Calu3 (cell line): ENCODE data around the gene TRIM44. TPM values are rescaled to one million over a fixed set of nuclear protein-coding genes. Genes with fewer than 3 reads are reported as not detected.

ENCODE experiments used
- BruUV-seq: library from RNA; stranded (reverse); fragments of 400-500 nt; replicated peaks from 2 replicates; lab custom pipeline; 2021; lab: Mats Ljungman, UMichigan
- CTCF ChIA-PET: fragments of 300-600 bp; sonication (Branson Sonifier 250); formaldehyde crosslinking; loops from one replicate; lab custom pipeline; 2022; ENCODE audit warnings: antibody characterized with exemption; lab: Charles Lee
- DNase-seq: peaks from one replicate; pipeline ENCODE4 v3.0.0; 2022
- H3K27ac Mint-ChIP-seq: one replicate; pipeline ENCODE4 v1.8.0; 2022; ENCODE audit warnings: mixed read lengths; ENCODE audit not compliant: unreplicated experiment
- H3K27me3 Mint-ChIP-seq: one replicate; pipeline ENCODE4 v1.8.0; 2022; ENCODE audit warnings: mixed read lengths; ENCODE audit not compliant: unreplicated experiment
- H3K36me3 Mint-ChIP-seq: one replicate; pipeline ENCODE4 v1.8.0; 2022; ENCODE audit warnings: mild to moderate bottlenecking, moderate library complexity, mixed read lengths; ENCODE audit not compliant: insufficient read depth, unreplicated experiment
- H3K4me1 Mint-ChIP-seq: one replicate; pipeline ENCODE4 v1.8.0; 2022; ENCODE audit warnings: mild to moderate bottlenecking, low read depth, mixed read lengths; ENCODE audit not compliant: unreplicated experiment
- H3K4me3 Mint-ChIP-seq: one replicate; pipeline ENCODE4 v1.8.0; 2022; ENCODE audit warnings: mild to moderate bottlenecking, low read depth, moderate library complexity, mixed read lengths; ENCODE audit not compliant: unreplicated experiment
- H3K9me3 Mint-ChIP-seq: one replicate; pipeline ENCODE4 v1.8.0; 2022; ENCODE audit warnings: low read depth, mixed read lengths; ENCODE audit not compliant: unreplicated experiment
- CTCF ChIP-seq: fragments of 200-600 bp; IDR thresholded peaks from one replicate; pipeline ENCODE4 v1.8.0; 2022; ENCODE audit warnings: antibody characterized with exemption; ENCODE audit not compliant: unreplicated experiment
- intact Hi-C: fragments of 100-400 bp; cut with micrococcal nuclease; formaldehyde crosslinking; loops from one replicate; pipeline ENCODE4 v1.10.0; 2022; ENCODE audit not compliant: unreplicated experiment
- total RNA-seq: library from RNA; stranded (reverse); gene quantifications from 2 replicates; pipeline ENCODE4 v1.2.3, GENCODE V29; 2022

The TRIM44 gene
- total RNA-seq, 1 experiment from 2014 or later, result 71.3 TPM

- BruUV-seq, result no TSS peak
- Mint-ChIP-seq H3K4me1 (peaks cover 11% of the 10 kb centered on the region), H3K27me3 (no peaks in the 10 kb centered on the region), H3K27ac (no peak overlapping the region), H3K4me3 (no peak overlapping the region), H3K9me3 (peaks cover 9% of the 10 kb centered on the region), H3K36me3 (no peaks in the 10 kb centered on the region)
- CTCF ChIA-PET, result interaction anchor here (0.5 to 0.7 kb wide), 3 partner anchors 48 to 1082 kb away, joined by 3 to 4 read pairs (median 4); no protein-coding TSS in a partner anchor
- DNase-seq, result no peak
- TF ChIP-seq CTCF, result no peak
- intact Hi-C loops, result no loop called here
Observed at GRCh38 chr11:35779409-35779808, 116.8 kb downstream of the TRIM44 start.

GRCh38 chr11:35780951-35781860 lies 118.6 kb downstream of the TRIM44 start:
- BruUV-seq, result no TSS peak
- peaks cover 23% of the 10 kb centered on the region for H3K4me1 Mint-ChIP-seq
- TF ChIP-seq CTCF, result no peak
- no peak overlapping the region for H3K4me3 Mint-ChIP-seq
- CTCF ChIA-PET, result interaction anchor here (0.6 kb wide), 1 partner anchor 22 kb away, joined by 3 read pairs; no protein-coding TSS in a partner anchor
- peaks cover 9% of the 10 kb centered on the region for H3K9me3 Mint-ChIP-seq
- no peak overlapping the region for H3K27ac Mint-ChIP-seq
- H3K36me3 Mint-ChIP-seq, result no peaks in the 10 kb centered on the region
- no peaks in the 10 kb centered on the region for H3K27me3 Mint-ChIP-seq
- no peak for DNase-seq
- intact Hi-C loops, result no loop called here

GRCh38 chr11:35781861-35782470 lies 119.4 kb downstream of the TRIM44 start:
- no peaks in the 10 kb centered on the region for H3K27me3 Mint-ChIP-seq
- H3K9me3 Mint-ChIP-seq, result peaks cover 6% of the 10 kb centered on the region
- H3K4me1 Mint-ChIP-seq, result peaks cover 31% of the 10 kb centered on the region
- H3K36me3 Mint-ChIP-seq, result peaks cover 1% of the 10 kb centered on the region
- intact Hi-C loops, result no loop called here
- BruUV-seq, result no TSS peak
- CTCF ChIA-PET, result interaction anchor here (0.6 kb wide), 1 partner anchor 22 kb away, joined by 3 read pairs; no protein-coding TSS in a partner anchor
- H3K4me3 Mint-ChIP-seq, result no peak overlapping the region
- TF ChIP-seq CTCF, result no peak
- no peak overlapping the region for H3K27ac Mint-ChIP-seq
- DNase-seq, result no peak

- no peaks in the 10 kb centered on the region for H3K27me3 Mint-ChIP-seq
- BruUV-seq, result no TSS peak
- intact Hi-C loops, result no loop called here
Observed at GRCh38 chr11:35783809-35784208, 121.2 kb downstream of the TRIM44 start.

More at GRCh38 chr11:35783809-35784208, 121.2 kb downstream of the TRIM44 start:
- Mint-ChIP-seq H3K27ac (peak overlapping the region; percentile 4), H3K36me3 (peaks cover 5% of the 10 kb centered on the region), H3K4me3 (no peak overlapping the region), H3K4me1 (peaks cover 40% of the 10 kb centered on the region), H3K9me3 (peaks cover 3% of the 10 kb centered on the region)
- no peak for DNase-seq
- CTCF ChIA-PET, result no interaction called here
- TF ChIP-seq CTCF, result no peak
